ENCODE measurements around the gene PCNX4.

PCNX4 gene

GRCh38 chr14:60165547-60165876, 73.8 kb downstream of the PCNX4 start:
- H2BK120ac ChIP-seq (ENCODE audit: low read depth, low read length): no peak overlapping the region
- H2BK5ac ChIP-seq (ENCODE audit: low read length): no peak overlapping the region
- no peak overlapping the region for H3K4me3 ChIP-seq (ENCODE audit: low read length)
- no CpG with 5 or more reads among the region's 4 CpGs for WGBS (ENCODE audit: extremely low coverage, insufficient coverage, low lambda C conversion rate)
- no peak for DNase-seq
- no peaks in the 10 kb centered on the region for H3K79me2 ChIP-seq (ENCODE audit: control insufficient read depth, insufficient read depth, low read length)
- H3K23ac ChIP-seq (ENCODE audit: low read length): no peak overlapping the region
- H3K9ac ChIP-seq (ENCODE audit: low read length): peak overlapping the region; percentile 12
- no peaks in the 10 kb centered on the region for H3K27me3 ChIP-seq (ENCODE audit: insufficient read depth, low read length, poor library complexity)
- no peaks in the 10 kb centered on the region for H3K36me3 ChIP-seq (ENCODE audit: control insufficient read depth, insufficient read depth, low read length)
- no peak overlapping the region for H2AK5ac ChIP-seq (ENCODE audit: low read length)
- H3K79me1 ChIP-seq (ENCODE audit: low read length): no peaks in the 10 kb centered on the region
- no peak overlapping the region for H3K4me2 ChIP-seq (ENCODE audit: low read length)
- H3K18ac ChIP-seq (ENCODE audit: low read length): no peak overlapping the region
- H3K4ac ChIP-seq (ENCODE audit: low read depth, low read length): no peak overlapping the region
- no peaks in the 10 kb centered on the region for H3K4me1 ChIP-seq (ENCODE audit: control insufficient read depth, low read depth, low read length)
- H2BK15ac ChIP-seq (replicated peaks; ENCODE audit: low read depth): no peak overlapping the region
- H3K56ac ChIP-seq (ENCODE audit: low read length): peak overlapping the region; percentile 47
- H3K27ac ChIP-seq (ENCODE audit: low read depth, low read length): no peak overlapping the region
- H4K8ac ChIP-seq (ENCODE audit: low read depth, low read length): no peak overlapping the region
- no peak overlapping the region for H4K5ac ChIP-seq (ENCODE audit: low read length)

GRCh38 chr14:60166142-60166541, 74.4 kb downstream of the PCNX4 start:
- no peaks in the 10 kb centered on the region for H3K79me2 ChIP-seq (ENCODE audit: control insufficient read depth, insufficient read depth, low read length)
- H2BK120ac ChIP-seq (ENCODE audit: low read depth, low read length): no peak overlapping the region
- no peaks in the 10 kb centered on the region for H3K4me1 ChIP-seq (ENCODE audit: control insufficient read depth, low read depth, low read length)
- no peak overlapping the region for H2BK5ac ChIP-seq (ENCODE audit: low read length)
- no peak overlapping the region for H2BK15ac ChIP-seq (replicated peaks; ENCODE audit: low read depth)
- no peak overlapping the region for H3K4me3 ChIP-seq (ENCODE audit: low read length)
- no peak overlapping the region for H3K23ac ChIP-seq (ENCODE audit: low read length)
- H3K56ac ChIP-seq (ENCODE audit: low read length): no peak overlapping the region
- H4K5ac ChIP-seq (ENCODE audit: low read length): no peak overlapping the region
- H3K79me1 ChIP-seq (ENCODE audit: low read length): no peaks in the 10 kb centered on the region
- H3K9ac ChIP-seq (ENCODE audit: low read length): no peak overlapping the region
- H3K36me3 ChIP-seq (ENCODE audit: control insufficient read depth, insufficient read depth, low read length): no peaks in the 10 kb centered on the region
- no peak overlapping the region for H3K27ac ChIP-seq (ENCODE audit: low read depth, low read length)
- no CpG with 5 or more reads among the region's 3 CpGs for WGBS (ENCODE audit: extremely low coverage, insufficient coverage, low lambda C conversion rate)
- H4K8ac ChIP-seq (ENCODE audit: low read depth, low read length): no peak overlapping the region
- no peak overlapping the region for H2AK5ac ChIP-seq (ENCODE audit: low read length)
- H3K27me3 ChIP-seq (ENCODE audit: insufficient read depth, low read length, poor library complexity): no peaks in the 10 kb centered on the region
- no peak overlapping the region for H3K4ac ChIP-seq (ENCODE audit: low read depth, low read length)
- H3K4me2 ChIP-seq (ENCODE audit: low read length): no peak overlapping the region
- no peak for DNase-seq
- no peak overlapping the region for H3K18ac ChIP-seq (ENCODE audit: low read length)

- Histone ChIP-seq H3K79me2 (ENCODE audit: control insufficient read depth, insufficient read depth, low read length) (no peaks in the 10 kb centered on the region), H2BK15ac (replicated peaks; ENCODE audit: low read depth) (no peak overlapping the region), H3K56ac (ENCODE audit: low read length) (no peak overlapping the region), H3K23ac (ENCODE audit: low read length) (no peak overlapping the region), H4K8ac (ENCODE audit: low read depth, low read length) (no peak overlapping the region), H3K27ac (ENCODE audit: low read depth, low read length) (no peak overlapping the region), H3K4me1 (ENCODE audit: control insufficient read depth, low read depth, low read length) (no peaks in the 10 kb centered on the region), H3K4me3 (ENCODE audit: low read length) (no peak overlapping the region), H4K5ac (ENCODE audit: low read length) (no peak overlapping the region), H2BK120ac (ENCODE audit: low read depth, low read length) (no peak overlapping the region), H2AK5ac (ENCODE audit: low read length) (no peak overlapping the region), H3K18ac (ENCODE audit: low read length) (no peak overlapping the region), H3K4ac (ENCODE audit: low read depth, low read length) (no peak overlapping the region), H3K79me1 (ENCODE audit: low read length) (no peaks in the 10 kb centered on the region), H3K36me3 (ENCODE audit: control insufficient read depth, insufficient read depth, low read length) (no peaks in the 10 kb centered on the region), H3K9ac (ENCODE audit: low read length) (no peak overlapping the region), H2BK5ac (ENCODE audit: low read length) (no peak overlapping the region), H3K4me2 (ENCODE audit: low read length) (no peak overlapping the region), H3K27me3 (ENCODE audit: insufficient read depth, low read length, poor library complexity) (no peaks in the 10 kb centered on the region)
- no CpG with 5 or more reads among the region's 3 CpGs for WGBS (ENCODE audit: extremely low coverage, insufficient coverage, low lambda C conversion rate)
- no peak for DNase-seq
Measured at GRCh38 chr14:60169722-60170121, 78.0 kb downstream of the PCNX4 start.

GRCh38 chr14:60170948-60171347, 79.2 kb downstream of the PCNX4 start:
- DNase-seq: no peak
- no peak overlapping the region for H2BK5ac ChIP-seq (ENCODE audit: low read length)
- no peaks in the 10 kb centered on the region for H3K79me1 ChIP-seq (ENCODE audit: low read length)
- H3K4me2 ChIP-seq (ENCODE audit: low read length): no peak overlapping the region
- no peak overlapping the region for H3K4me3 ChIP-seq (ENCODE audit: low read length)
- no peaks in the 10 kb centered on the region for H3K36me3 ChIP-seq (ENCODE audit: control insufficient read depth, insufficient read depth, low read length)
- no peak overlapping the region for H4K8ac ChIP-seq (ENCODE audit: low read depth, low read length)
- H4K5ac ChIP-seq (ENCODE audit: low read length): no peak overlapping the region
- no peak overlapping the region for H2BK120ac ChIP-seq (ENCODE audit: low read depth, low read length)
- H3K18ac ChIP-seq (ENCODE audit: low read length): no peak overlapping the region
- H3K9ac ChIP-seq (ENCODE audit: low read length): no peak overlapping the region
- no peaks in the 10 kb centered on the region for H3K27me3 ChIP-seq (ENCODE audit: insufficient read depth, low read length, poor library complexity)
- WGBS (ENCODE audit: extremely low coverage, insufficient coverage, low lambda C conversion rate): no CpG with 5 or more reads among the region's 4 CpGs
- no peaks in the 10 kb centered on the region for H3K4me1 ChIP-seq (ENCODE audit: control insufficient read depth, low read depth, low read length)
- no peak overlapping the region for H3K27ac ChIP-seq (ENCODE audit: low read depth, low read length)
- H3K23ac ChIP-seq (ENCODE audit: low read length): no peak overlapping the region
- H3K56ac ChIP-seq (ENCODE audit: low read length): no peak overlapping the region
- no peaks in the 10 kb centered on the region for H3K79me2 ChIP-seq (ENCODE audit: control insufficient read depth, insufficient read depth, low read length)
- H3K4ac ChIP-seq (ENCODE audit: low read depth, low read length): no peak overlapping the region
- no peak overlapping the region for H2AK5ac ChIP-seq (ENCODE audit: low read length)
- H2BK15ac ChIP-seq (replicated peaks; ENCODE audit: low read depth): no peak overlapping the region

GRCh38 chr14:60171690-60172089, 80.0 kb downstream of the PCNX4 start:
- no CpG with 5 or more reads among the region's 2 CpGs for WGBS (ENCODE audit: extremely low coverage, insufficient coverage, low lambda C conversion rate)
- H2BK5ac ChIP-seq (ENCODE audit: low read length): no peak overlapping the region
- no peak overlapping the region for H4K8ac ChIP-seq (ENCODE audit: low read depth, low read length)
- H3K23ac ChIP-seq (ENCODE audit: low read length): no peak overlapping the region
- H3K27me3 ChIP-seq (ENCODE audit: insufficient read depth, low read length, poor library complexity): no peaks in the 10 kb centered on the region
- no peaks in the 10 kb centered on the region for H3K79me2 ChIP-seq (ENCODE audit: control insufficient read depth, insufficient read depth, low read length)
- H3K4me3 ChIP-seq (ENCODE audit: low read length): no peak overlapping the region
- no peak overlapping the region for H3K56ac ChIP-seq (ENCODE audit: low read length)
- H3K27ac ChIP-seq (ENCODE audit: low read depth, low read length): no peak overlapping the region
- H3K4ac ChIP-seq (ENCODE audit: low read depth, low read length): no peak overlapping the region
- H2BK15ac ChIP-seq (replicated peaks; ENCODE audit: low read depth): no peak overlapping the region
- H3K36me3 ChIP-seq (ENCODE audit: control insufficient read depth, insufficient read depth, low read length): no peaks in the 10 kb centered on the region
- no peak overlapping the region for H3K4me2 ChIP-seq (ENCODE audit: low read length)
- no peaks in the 10 kb centered on the region for H3K4me1 ChIP-seq (ENCODE audit: control insufficient read depth, low read depth, low read length)
- no peaks in the 10 kb centered on the region for H3K79me1 ChIP-seq (ENCODE audit: low read length)
- H4K5ac ChIP-seq (ENCODE audit: low read length): no peak overlapping the region
- H2AK5ac ChIP-seq (ENCODE audit: low read length): no peak overlapping the region
- H2BK120ac ChIP-seq (ENCODE audit: low read depth, low read length): no peak overlapping the region
- DNase-seq: no peak
- no peak overlapping the region for H3K9ac ChIP-seq (ENCODE audit: low read length)
- H3K18ac ChIP-seq (ENCODE audit: low read length): no peak overlapping the region

- H3K4me3 ChIP-seq (ENCODE audit: low read length): no peak overlapping the region
- H2BK120ac ChIP-seq (ENCODE audit: low read depth, low read length): no peak overlapping the region
- H3K4me2 ChIP-seq (ENCODE audit: low read length): no peak overlapping the region
- H3K4ac ChIP-seq (ENCODE audit: low read depth, low read length): no peak overlapping the region
- H4K8ac ChIP-seq (ENCODE audit: low read depth, low read length): no peak overlapping the region
- no peak overlapping the region for H2BK5ac ChIP-seq (ENCODE audit: low read length)
- no peak for DNase-seq
- no peaks in the 10 kb centered on the region for H3K79me1 ChIP-seq (ENCODE audit: low read length)
- no peaks in the 10 kb centered on the region for H3K36me3 ChIP-seq (ENCODE audit: control insufficient read depth, insufficient read depth, low read length)
- WGBS (ENCODE audit: extremely low coverage, insufficient coverage, low lambda C conversion rate): no CpG with 5 or more reads among the region's 11 CpGs
- H3K4me1 ChIP-seq (ENCODE audit: control insufficient read depth, low read depth, low read length): no peaks in the 10 kb centered on the region
- no peaks in the 10 kb centered on the region for H3K27me3 ChIP-seq (ENCODE audit: insufficient read depth, low read length, poor library complexity)
- no peaks in the 10 kb centered on the region for H3K79me2 ChIP-seq (ENCODE audit: control insufficient read depth, insufficient read depth, low read length)
- no peak overlapping the region for H3K18ac ChIP-seq (ENCODE audit: low read length)
- H3K56ac ChIP-seq (ENCODE audit: low read length): no peak overlapping the region
- no peak overlapping the region for H4K5ac ChIP-seq (ENCODE audit: low read length)
- no peak overlapping the region for H3K9ac ChIP-seq (ENCODE audit: low read length)
- H3K23ac ChIP-seq (ENCODE audit: low read length): no peak overlapping the region
- H2BK15ac ChIP-seq (replicated peaks; ENCODE audit: low read depth): no peak overlapping the region
- no peak overlapping the region for H3K27ac ChIP-seq (ENCODE audit: low read depth, low read length)
- H2AK5ac ChIP-seq (ENCODE audit: low read length): no peak overlapping the region
Measured at GRCh38 chr14:60174352-60175254, 82.9 kb downstream of the PCNX4 start.

Data from mesendoderm (in vitro differentiated cells).